Mucosa of descending colon (tissue), 3 donors: ENCODE measurements around the gene PDE8B. TPM values are rescaled to one million over a fixed set of nuclear protein-coding genes. Genes with fewer than 3 reads are reported as not detected.
A peak's percentile ranks its signal among the peaks of the same experiment; 100 is the strongest.

ENCODE experiments used
- ATAC-seq: fragments of 200-7000 bp; cut with Tn5 transposase; one replicate; pipeline ENCODE4 v1.9.1; 2020; ENCODE audit warnings: mild to moderate bottlenecking, moderate library complexity
- DNase-seq, 3 donors: peaks; one replicate each; pipeline ENCODE4 v3.0.0-alpha.2; 2020
- H3K36me3 ChIP-seq: fragments of 200-600 bp; one replicate; pipeline ENCODE4 v1.8.0; 2021; ENCODE audit warnings: low read depth, mild to moderate bottlenecking
- H3K4me1 ChIP-seq: fragments of 200-600 bp; one replicate; pipeline ENCODE4 v1.8.0; 2021; ENCODE audit warnings: low read depth, mild to moderate bottlenecking
- H3K4me3 ChIP-seq: fragments of 200-600 bp; one replicate; pipeline ENCODE4 v1.8.0; 2021; ENCODE audit warnings: mild to moderate bottlenecking
- H3K9me3 ChIP-seq: fragments of 200-600 bp; one replicate; pipeline ENCODE4 v1.8.0; 2021; ENCODE audit warnings: mild to moderate bottlenecking
- intact Hi-C, 2 donors: fragments of 100-400 bp; cut with DNase I in 1 of 2; cut with micrococcal nuclease in 1 of 2; formaldehyde crosslinking; loops; one replicate each; pipeline versions ENCODE4 v1.11.0 to v1.11.1; 2022; cut with DNase I, micrococcal nuclease
- total RNA-seq, 3 donors: library from RNA; stranded (reverse); fragmentation: NEBNext Ultra II Directional in 2 of 3; extraction: Animal tissue kit (Norgen Biotek cat#: 25700) in 2 of 3; gene quantifications; one replicate each; pipeline versions ENCODE4 v1.2.1 to v1.2.4, GENCODE V29; 2021 to 2023
- TF ChIP-seq, protein P1 (sequence below): fragments of 200-600 bp; IDR thresholded peaks from one replicate; pipeline ENCODE4 v1.8.0; 2022; ENCODE audit warnings: antibody characterized with exemption, mild to moderate bottlenecking
- donor health status: DM: no; HTN: no; CAD: no; lungs with moderate emphysema.
- donor health status: DM: no; HTN: no; CAD: no.
- donor health status: DM: no; HTN: yes; CAD: no.

PDE8B gene
- total RNA-seq, 3 donors from 2014 or later, result 0.52 to 6.9 (median 0.70) TPM

DNA sequence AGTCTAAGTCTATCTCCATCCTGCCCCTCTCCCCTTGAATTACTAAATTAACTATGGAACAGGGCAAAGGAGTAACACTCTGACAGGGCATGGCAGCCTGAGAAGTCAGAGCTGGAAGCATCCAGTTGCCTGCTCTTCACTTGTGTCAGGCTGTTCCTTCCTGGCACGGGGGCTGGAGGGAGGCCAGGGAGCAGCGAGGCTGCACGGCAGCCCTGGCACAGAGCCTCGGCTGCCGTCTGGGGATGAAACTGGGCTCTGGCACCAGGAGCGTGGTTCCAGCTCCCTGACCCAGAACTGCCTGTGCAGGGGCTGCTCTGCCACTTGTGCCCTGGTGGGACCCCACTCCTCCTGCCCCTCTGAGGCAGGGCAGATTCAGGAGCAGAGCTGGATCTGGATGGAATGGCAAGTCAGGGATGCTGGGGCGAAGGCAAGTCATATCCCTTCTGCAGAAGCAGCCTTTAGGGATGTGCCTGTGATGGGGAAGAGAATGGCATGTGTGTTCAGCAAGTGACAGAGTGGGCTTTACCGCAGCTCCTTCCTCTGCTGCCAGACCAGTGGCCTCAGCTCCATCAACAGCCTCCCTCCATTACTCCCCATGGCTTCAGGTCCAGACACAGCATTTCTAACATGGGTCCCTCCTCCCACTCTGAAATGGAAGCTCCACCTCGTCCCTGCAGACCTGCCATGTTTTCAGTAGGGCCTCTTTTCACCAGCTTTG lies 42.2 kb upstream of the PDE8B start:
- intact Hi-C loops, result no loop called here
- ATAC-seq, result peak; percentile 34
- peak in 2 of 3 donors; percentile 33 to 51 for DNase-seq
- Histone ChIP-seq H3K4me3 (no peak overlapping the region), H3K9me3 (no peaks in the 10 kb centered on the region), H3K36me3 (no peaks in the 10 kb centered on the region), H3K4me1 (peaks cover 3% of the 10 kb centered on the region)
- TF ChIP-seq, protein P1, sequence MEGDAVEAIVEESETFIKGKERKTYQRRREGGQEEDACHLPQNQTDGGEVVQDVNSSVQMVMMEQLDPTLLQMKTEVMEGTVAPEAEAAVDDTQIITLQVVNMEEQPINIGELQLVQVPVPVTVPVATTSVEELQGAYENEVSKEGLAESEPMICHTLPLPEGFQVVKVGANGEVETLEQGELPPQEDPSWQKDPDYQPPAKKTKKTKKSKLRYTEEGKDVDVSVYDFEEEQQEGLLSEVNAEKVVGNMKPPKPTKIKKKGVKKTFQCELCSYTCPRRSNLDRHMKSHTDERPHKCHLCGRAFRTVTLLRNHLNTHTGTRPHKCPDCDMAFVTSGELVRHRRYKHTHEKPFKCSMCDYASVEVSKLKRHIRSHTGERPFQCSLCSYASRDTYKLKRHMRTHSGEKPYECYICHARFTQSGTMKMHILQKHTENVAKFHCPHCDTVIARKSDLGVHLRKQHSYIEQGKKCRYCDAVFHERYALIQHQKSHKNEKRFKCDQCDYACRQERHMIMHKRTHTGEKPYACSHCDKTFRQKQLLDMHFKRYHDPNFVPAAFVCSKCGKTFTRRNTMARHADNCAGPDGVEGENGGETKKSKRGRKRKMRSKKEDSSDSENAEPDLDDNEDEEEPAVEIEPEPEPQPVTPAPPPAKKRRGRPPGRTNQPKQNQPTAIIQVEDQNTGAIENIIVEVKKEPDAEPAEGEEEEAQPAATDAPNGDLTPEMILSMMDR, result no peak

DNA sequence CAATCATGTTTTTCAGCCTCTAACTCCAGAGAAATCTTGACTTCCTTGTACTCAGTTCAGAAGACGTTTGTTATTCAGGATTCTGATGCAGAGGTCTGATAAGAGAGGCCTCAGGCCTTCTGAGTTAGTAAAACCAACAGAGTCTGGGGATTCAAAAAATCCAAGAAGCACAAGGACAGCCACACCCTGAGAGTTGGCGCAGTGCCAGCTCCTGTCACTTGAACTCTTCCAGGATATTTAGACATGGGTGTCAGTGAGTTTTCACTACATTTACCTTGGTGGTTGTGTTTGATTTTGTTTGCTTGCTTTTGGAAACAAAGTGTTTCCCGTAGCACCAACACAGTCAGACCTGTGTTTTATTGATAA lies 41.6 kb upstream of the PDE8B start:
- ATAC-seq, result peak; percentile 62
- Histone ChIP-seq H3K36me3 (no peaks in the 10 kb centered on the region), H3K4me3 (no peak overlapping the region), H3K9me3 (no peaks in the 10 kb centered on the region), H3K4me1 (peaks cover 3% of the 10 kb centered on the region)
- DNase-seq, result peak; percentile 53 to 74 (median 68)
- intact Hi-C loops, result no loop called here
- TF ChIP-seq, protein P1, result no peak

DNA sequence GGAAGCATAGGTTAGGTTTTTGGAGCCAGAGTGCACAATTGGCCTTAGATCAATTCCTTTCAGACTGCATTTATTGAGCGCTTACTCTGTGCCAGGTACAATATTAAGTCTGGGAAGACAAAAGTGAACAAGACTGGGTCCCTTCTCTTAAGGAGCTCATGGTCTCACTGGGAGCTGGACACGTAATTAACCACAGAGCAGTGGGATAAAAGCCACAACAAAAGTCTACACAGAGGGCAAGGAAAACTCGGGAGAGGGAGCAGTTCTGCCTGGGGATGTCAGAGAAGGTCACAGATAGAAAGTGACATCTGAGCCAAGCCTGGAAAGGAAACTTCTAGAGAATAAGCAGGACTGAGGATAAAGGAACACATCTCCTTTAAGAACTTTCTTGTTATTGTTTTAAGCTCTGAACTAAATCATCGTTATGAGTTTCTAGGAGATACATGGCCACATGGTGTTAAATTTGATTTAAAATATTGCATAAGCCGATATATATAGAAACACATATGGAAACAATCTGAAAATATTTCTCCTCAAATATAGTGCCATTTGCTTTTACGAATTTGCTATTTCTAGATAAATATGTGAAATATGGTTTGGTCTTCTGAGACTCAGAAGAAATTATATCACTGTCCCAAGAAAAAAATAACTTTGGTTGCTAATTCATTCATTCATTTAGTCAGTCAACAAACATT lies 40.1 kb upstream of the PDE8B start:
- TF ChIP-seq, protein P1, result no peak
- no peaks in the 10 kb centered on the region for H3K9me3 ChIP-seq
- no peak overlapping the region for H3K4me3 ChIP-seq
- DNase-seq (no peak), ATAC-seq (no peak)
- peaks cover 3% of the 10 kb centered on the region for H3K4me1 ChIP-seq
- intact Hi-C loops, result no loop called here
- no peaks in the 10 kb centered on the region for H3K36me3 ChIP-seq

DNA sequence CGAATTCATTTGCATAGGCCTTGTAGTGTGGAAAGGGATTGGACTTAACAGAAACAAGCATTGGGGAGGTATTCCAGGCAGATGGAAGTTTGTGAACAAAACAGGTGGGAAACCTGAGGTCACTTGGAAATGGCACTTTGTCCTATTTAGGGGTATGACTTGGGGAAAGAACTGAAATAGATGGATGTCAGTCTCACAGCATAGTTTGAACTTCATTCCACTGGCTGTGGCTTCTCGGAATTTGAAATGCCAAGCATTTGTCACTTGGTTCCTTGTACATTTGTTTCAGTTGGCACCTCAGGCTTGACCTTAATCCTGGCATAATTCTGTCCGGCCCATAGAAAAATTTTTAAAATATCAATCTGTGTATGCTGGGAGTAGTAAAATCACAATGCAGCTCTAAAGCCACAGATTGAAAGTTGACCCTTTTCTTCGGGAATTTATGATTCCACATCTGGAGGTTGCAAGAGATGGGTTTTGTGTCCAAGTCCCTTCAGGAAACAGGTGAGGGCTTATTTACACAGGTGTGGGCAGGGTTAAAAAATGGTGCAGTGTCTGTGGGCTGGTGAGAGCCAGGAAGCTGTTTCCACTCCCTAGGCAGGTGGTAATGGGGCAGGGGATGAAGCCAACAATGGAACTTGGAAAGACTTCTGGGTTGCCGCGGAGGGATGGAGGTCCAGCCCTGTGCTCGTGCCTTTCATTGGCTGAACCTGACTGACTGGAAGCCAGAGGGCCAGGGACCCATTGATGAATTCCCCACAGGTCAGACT lies 39.2 kb upstream of the PDE8B start:
- Histone ChIP-seq H3K4me3 (no peak overlapping the region), H3K4me1 (peaks cover 3% of the 10 kb centered on the region), H3K9me3 (no peaks in the 10 kb centered on the region), H3K36me3 (no peaks in the 10 kb centered on the region)
- DNase-seq (no peak), ATAC-seq (no peak)
- TF ChIP-seq, protein P1, result no peak
- intact Hi-C loops, result no loop called here

DNA sequence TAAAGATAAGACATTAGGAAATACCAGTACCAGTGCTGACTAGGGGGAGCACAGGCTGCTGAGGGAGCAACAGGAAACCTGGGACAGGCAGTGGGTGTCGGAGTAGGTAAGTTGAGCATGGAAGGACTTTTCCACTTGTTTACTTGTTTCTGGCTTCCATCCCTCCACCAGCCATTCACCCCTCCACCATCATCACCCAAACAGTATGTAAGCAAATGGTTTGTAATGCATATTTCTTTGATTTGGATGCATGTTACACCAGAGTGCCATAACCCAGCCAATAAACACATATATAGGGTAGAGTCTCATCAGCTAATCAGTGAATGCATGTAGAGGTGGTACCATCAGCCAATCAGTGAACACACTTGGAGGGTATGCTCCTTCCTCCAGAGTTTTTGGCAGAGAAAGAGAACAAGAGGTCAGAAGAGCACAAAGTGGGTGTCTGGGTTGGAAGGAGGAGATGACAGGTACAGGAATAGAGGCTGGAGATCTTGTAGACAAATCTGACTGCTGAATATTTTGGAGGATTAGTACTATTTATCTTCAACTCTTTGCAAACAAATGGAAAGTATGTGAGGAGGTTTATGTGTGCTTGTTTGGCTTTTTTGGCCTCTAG lies 37.7 kb upstream of the PDE8B start:
- H3K4me1 ChIP-seq, result peaks cover 3% of the 10 kb centered on the region
- ATAC-seq, result no peak
- H3K36me3 ChIP-seq, result no peaks in the 10 kb centered on the region
- intact Hi-C loops, result no loop called here
- TF ChIP-seq, protein P1, result no peak
- no peaks in the 10 kb centered on the region for H3K9me3 ChIP-seq
- DNase-seq, result no peak
- no peak overlapping the region for H3K4me3 ChIP-seq
